HEK293 (cell line): ENCODE data around the gene MTX2.

Experiments used
- GLIS1 ChIP-seq: fragments of 450-650 bp; formaldehyde crosslinking; IDR thresholded peaks from 2 replicates; pipeline ENCODE4 v1.5.1; 2016; ENCODE audit warnings: missing biosample characterization, missing genetic modification characterization
- KLF10 ChIP-seq: fragments of 450-650 bp; IDR thresholded peaks from 2 replicates; pipeline ENCODE4 v1.5.1; 2018; ENCODE audit warnings: missing biosample characterization, mild to moderate bottlenecking, missing genetic modification characterization
- OSR2 ChIP-seq: fragments of 450-650 bp; formaldehyde crosslinking; IDR thresholded peaks from 2 replicates; pipeline ENCODE4 v1.5.1; 2016; ENCODE audit warnings: missing biosample characterization, missing genetic modification characterization
- PBX3 ChIP-seq: sonication (generic); formaldehyde crosslinking; IDR thresholded peaks from 2 replicates; pipeline ENCODE4 v1.8.1; 2022; ENCODE audit warnings: mild to moderate bottlenecking, moderate library complexity, missing genetic modification reagents
- RBAK ChIP-seq: fragments of 450-650 bp; formaldehyde crosslinking; IDR thresholded peaks from 2 replicates; pipeline ENCODE4 v1.5.1; 2016; ENCODE audit warnings: missing biosample characterization, missing genetic modification characterization
- YY1 ChIP-seq: fragments of 450-650 bp; formaldehyde crosslinking; IDR thresholded peaks from 2 replicates; pipeline ENCODE4 v1.5.1; 2018; ENCODE audit warnings: missing biosample characterization, missing genetic modification characterization
- ZBTB49 ChIP-seq: fragments of 450-650 bp; formaldehyde crosslinking; IDR thresholded peaks from 2 replicates; pipeline ENCODE4 v1.5.1; 2016; ENCODE audit warnings: missing biosample characterization, missing genetic modification characterization, low read depth
- ZBTB6 ChIP-seq: fragments of 450-650 bp; formaldehyde crosslinking; IDR thresholded peaks from 2 replicates; pipeline ENCODE4 v1.5.1; 2017; ENCODE audit warnings: missing biosample characterization, missing genetic modification characterization
- ZFHX2 ChIP-seq: fragments of 450-650 bp; formaldehyde crosslinking; conservative IDR thresholded peaks from 2 replicates; pipeline ENCODE4 v1.5.1; 2016; ENCODE audit warnings: missing biosample characterization, missing genetic modification characterization
- ZFP69B ChIP-seq: fragments of 450-650 bp; formaldehyde crosslinking; IDR thresholded peaks from 2 replicates; pipeline ENCODE4 v1.5.1; 2016; ENCODE audit warnings: missing biosample characterization, missing genetic modification characterization
- ZNF148 ChIP-seq: fragments of 450-650 bp; formaldehyde crosslinking; IDR thresholded peaks from 2 replicates; pipeline ENCODE4 v1.5.0; 2017; ENCODE audit warnings: missing biosample characterization, missing genetic modification characterization, borderline replicate concordance
- ZNF2 ChIP-seq: fragments of 450-650 bp; formaldehyde crosslinking; IDR thresholded peaks from 2 replicates; pipeline ENCODE4 v1.5.1; 2016; ENCODE audit warnings: missing biosample characterization, missing genetic modification characterization
- ZNF266 ChIP-seq: fragments of 450-650 bp; formaldehyde crosslinking; IDR thresholded peaks from 2 replicates; pipeline ENCODE4 v1.5.1; 2016; ENCODE audit warnings: missing biosample characterization, missing genetic modification characterization, low read depth
- ZNF324 ChIP-seq: fragments of 450-650 bp; formaldehyde crosslinking; IDR thresholded peaks from 2 replicates; pipeline ENCODE4 v1.5.1; 2016; ENCODE audit warnings: missing biosample characterization, missing genetic modification characterization
- ZNF518A ChIP-seq: fragments of 450-650 bp; formaldehyde crosslinking; conservative IDR thresholded peaks from 2 replicates; pipeline ENCODE4 v1.5.1; 2016; ENCODE audit warnings: low read depth, missing biosample characterization, missing genetic modification characterization
- ZNF585B ChIP-seq: fragments of 450-650 bp; formaldehyde crosslinking; IDR thresholded peaks from 2 replicates; pipeline ENCODE4 v1.5.1; 2016; ENCODE audit warnings: missing biosample characterization, missing genetic modification characterization
- ZNF600 ChIP-seq: fragments of 450-650 bp; formaldehyde crosslinking; IDR thresholded peaks from 2 replicates; pipeline ENCODE4 v1.5.1; 2016; ENCODE audit warnings: missing biosample characterization, missing genetic modification characterization
- ZNF692 ChIP-seq: fragments of 450-650 bp; formaldehyde crosslinking; IDR thresholded peaks from 2 replicates; pipeline ENCODE4 v1.5.1; 2016; ENCODE audit warnings: missing biosample characterization, missing genetic modification characterization
- ZNF701 ChIP-seq: fragments of 450-650 bp; formaldehyde crosslinking; IDR thresholded peaks from 2 replicates; pipeline ENCODE4 v1.5.1; 2016; ENCODE audit warnings: missing biosample characterization, missing genetic modification characterization
- TF ChIP-seq, protein P1 (sequence below): fragments of 450-650 bp; formaldehyde crosslinking; IDR thresholded peaks from 2 replicates; pipeline ENCODE4 v1.5.1; 2016; ENCODE audit warnings: missing biosample characterization, missing genetic modification characterization
- TF ChIP-seq, protein P2 (sequence below): fragments of 450-650 bp; formaldehyde crosslinking; optimal IDR thresholded peaks from 2 replicates; pipeline ENCODE3; 2016; ENCODE audit warnings: missing biosample characterization, mild to moderate bottlenecking, missing genetic modification characterization

Gene MTX2

GRCh38 chr2:176269319-176270099 is at the start of gene MTX2 (continued):
- TF ChIP-seq PBX3 (CRISPR knock-in tag) (0 out of 2 replicates have a peak, but pooled peaks have one; percentile 54), ZFP69B (tag by site-specific recombination) (no peak), ZNF701 (tag by site-specific recombination) (no peak), ZNF266 (tag by site-specific recombination) (no peak), ZNF585B (tag by site-specific recombination) (no peak), ZNF2 (tag by site-specific recombination) (peak; percentile 84; the same call in 1 of the 2 replicates), GLIS1 (tag by site-specific recombination) (peak; percentile 61), ZBTB6 (tag by site-specific recombination) (peak; percentile 23; the same call in 1 of the 2 replicates), ZNF600 (tag by site-specific recombination) (0 out of 2 replicates have a peak, but pooled peaks have one; percentile 21), ZFHX2 (tag by site-specific recombination) (peak; percentile 75), KLF10 (tag by site-specific recombination) (peak; percentile 54; the same call in 1 of the 2 replicates), ZNF148 (no peak), YY1 (no peak), ZBTB49 (tag by site-specific recombination) (no peak), ZNF692 (tag by site-specific recombination) (peak; percentile 36; the same call in 1 of the 2 replicates), ZNF324 (tag by site-specific recombination) (no peak), OSR2 (tag by site-specific recombination) (peak; percentile 62; the same call in 1 of the 2 replicates), RBAK (tag by site-specific recombination) (no peak), ZNF518A (tag by site-specific recombination) (peak; percentile 63)
- TF ChIP-seq, protein P1, sequence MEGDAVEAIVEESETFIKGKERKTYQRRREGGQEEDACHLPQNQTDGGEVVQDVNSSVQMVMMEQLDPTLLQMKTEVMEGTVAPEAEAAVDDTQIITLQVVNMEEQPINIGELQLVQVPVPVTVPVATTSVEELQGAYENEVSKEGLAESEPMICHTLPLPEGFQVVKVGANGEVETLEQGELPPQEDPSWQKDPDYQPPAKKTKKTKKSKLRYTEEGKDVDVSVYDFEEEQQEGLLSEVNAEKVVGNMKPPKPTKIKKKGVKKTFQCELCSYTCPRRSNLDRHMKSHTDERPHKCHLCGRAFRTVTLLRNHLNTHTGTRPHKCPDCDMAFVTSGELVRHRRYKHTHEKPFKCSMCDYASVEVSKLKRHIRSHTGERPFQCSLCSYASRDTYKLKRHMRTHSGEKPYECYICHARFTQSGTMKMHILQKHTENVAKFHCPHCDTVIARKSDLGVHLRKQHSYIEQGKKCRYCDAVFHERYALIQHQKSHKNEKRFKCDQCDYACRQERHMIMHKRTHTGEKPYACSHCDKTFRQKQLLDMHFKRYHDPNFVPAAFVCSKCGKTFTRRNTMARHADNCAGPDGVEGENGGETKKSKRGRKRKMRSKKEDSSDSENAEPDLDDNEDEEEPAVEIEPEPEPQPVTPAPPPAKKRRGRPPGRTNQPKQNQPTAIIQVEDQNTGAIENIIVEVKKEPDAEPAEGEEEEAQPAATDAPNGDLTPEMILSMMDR (tag by site-specific recombination): peak; percentile 91
- TF ChIP-seq, protein P2, sequence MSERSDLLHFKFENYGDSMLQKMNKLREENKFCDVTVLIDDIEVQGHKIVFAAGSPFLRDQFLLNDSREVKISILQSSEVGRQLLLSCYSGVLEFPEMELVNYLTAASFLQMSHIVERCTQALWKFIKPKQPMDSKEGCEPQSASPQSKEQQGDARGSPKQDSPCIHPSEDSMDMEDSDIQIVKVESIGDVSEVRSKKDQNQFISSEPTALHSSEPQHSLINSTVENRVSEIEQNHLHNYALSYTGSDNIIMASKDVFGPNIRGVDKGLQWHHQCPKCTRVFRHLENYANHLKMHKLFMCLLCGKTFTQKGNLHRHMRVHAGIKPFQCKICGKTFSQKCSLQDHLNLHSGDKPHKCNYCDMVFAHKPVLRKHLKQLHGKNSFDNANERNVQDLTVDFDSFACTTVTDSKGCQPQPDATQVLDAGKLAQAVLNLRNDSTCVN (tag by site-specific recombination): peak; percentile 66
